GM12873 (cell line): ENCODE measurements around the gene NLN.

ENCODE experiments used
- CTCF ChIP-seq: IDR thresholded peaks from 2 replicates; pipeline ENCODE4 v1.5.1; 2012; ENCODE audit warnings: low read depth, mild to moderate bottlenecking, moderate library complexity, low read length, control low read depth; ENCODE audit not compliant: insufficient read depth; ENCODE audit errors: missing control alignments

The NLN gene

GRCh38 chr5:65876970-65877369 is 155.0 kb downstream of the NLN start:
- TF ChIP-seq CTCF, result no peak
